RPMI7951 (cell line): ENCODE data around the gene PCDHB12. TPM values are rescaled to one million over a fixed set of nuclear protein-coding genes. Genes with fewer than 3 reads are reported as not detected.
"Not testable (repeated sequence)": the region's sequence is repeated elsewhere in the genome, so short reads cannot be mapped to it uniquely, and the experiment has no call there.

Source experiments
- DNase-seq: peaks from one replicate; pipeline ENCODE4 v3.0.0-alpha.2; 2012; ENCODE audit warnings: low read depth
- total RNA-seq: library from RNA; depleted of rRNA; stranded (reverse); fragments of >200 nt; shearing (Covaris generic); gene quantifications from 2 replicates; pipeline ENCODE4 v1.2.3, GENCODE V29; 2014; rRNA removed

The PCDHB12 gene
- 0.36 and 0.88 TPM in 2 replicates for total RNA-seq

DNA sequence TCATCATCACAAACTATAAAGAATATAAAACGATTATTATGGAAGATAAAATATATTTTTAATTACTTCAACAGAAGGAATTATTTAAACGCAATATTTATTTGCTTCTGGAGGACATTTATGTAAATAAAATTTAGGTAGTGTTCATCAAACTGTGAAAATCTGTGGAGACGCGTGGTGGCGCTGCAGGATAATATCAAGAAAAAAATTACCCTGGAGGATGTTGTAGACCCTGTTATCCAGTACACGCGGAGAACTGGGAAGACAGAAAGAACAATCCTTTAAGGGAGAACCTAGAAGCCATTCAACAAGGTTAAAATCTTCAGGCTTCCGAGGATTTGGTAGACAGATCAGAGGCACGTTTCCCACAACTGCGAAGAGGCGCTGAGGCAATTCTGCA is at the start of gene PCDHB12:
TSS of gene PCDHB12 (plus strand) at position 242 of the 400 bp plus-strand sequence. CDS start 189 bp downstream, outside the sequence.
- DNase-seq: peak; percentile 56

DNA sequence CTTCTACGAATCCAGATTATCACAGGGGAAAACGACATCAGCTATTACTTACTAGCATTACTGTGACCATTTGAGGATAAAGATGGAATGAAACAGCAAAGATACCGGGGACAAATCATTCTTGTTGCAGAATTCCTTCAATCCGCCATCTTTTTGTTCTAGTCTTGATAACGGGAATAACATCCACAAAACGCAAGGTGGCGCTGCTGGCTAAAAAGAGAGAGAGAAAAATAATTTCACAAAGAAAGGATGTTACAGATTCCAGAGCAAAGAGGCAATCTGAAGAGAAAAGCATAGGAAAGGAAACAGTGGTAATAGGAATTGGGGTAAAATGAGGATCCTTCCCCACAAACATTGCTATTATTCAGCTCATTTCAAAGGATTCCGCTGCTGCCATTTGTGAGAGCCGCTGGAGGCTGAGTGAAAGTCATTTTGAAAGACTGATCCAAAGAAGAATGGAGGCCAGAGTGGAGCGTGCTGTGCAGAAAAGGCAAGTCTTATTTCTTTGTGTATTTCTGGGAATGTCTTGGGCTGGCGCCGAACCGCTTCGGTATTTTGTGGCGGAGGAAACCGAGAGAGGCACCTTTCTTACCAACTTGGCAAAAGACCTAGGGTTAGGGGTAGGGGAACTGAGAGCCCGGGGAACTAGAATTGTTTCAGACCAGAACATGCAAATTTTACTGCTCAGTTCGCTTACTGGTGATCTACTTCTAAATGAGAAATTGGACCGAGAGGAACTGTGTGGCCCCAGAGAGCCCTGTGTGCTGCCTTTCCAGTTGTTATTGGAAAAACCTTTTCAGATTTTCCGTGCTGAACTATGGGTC is 35.9 kb upstream of the PCDHB12 start, which contains the start of gene PCDHB7:
TSS of gene PCDHB7 (plus strand) at position 264 of the 824 bp plus-strand sequence. CDS start at position 456, 192 bp downstream.
- peak; percentile 48 for DNase-seq

GRCh38 chr5:141174291-141175104 is 34.0 kb upstream of the PCDHB12 start:
- not testable (repeated sequence) for DNase-seq

DNA sequence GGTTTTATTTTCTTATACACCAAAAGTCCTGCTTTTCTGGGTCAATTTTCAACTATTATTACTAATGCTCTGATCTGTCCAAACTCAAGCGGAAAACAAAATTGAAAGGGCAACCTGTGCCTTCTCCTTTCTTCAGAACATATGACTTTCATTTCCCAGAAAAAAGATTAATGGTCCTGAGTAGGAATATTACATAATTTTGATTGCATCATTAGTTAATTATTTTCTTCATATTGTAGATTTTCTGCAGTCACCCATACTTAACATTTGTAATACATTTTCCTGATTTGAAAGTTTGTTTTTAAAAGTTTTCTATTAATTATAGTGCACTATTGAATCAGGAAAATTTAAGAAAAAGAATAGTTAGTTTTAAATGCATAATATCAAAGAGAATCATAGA is 32.6 kb upstream of the PCDHB12 start:
- DNase-seq: no peak

- DNase-seq: peak; percentile 49
Measured at GRCh38 chr5:141177577-141178191, 30.8 kb upstream of the PCDHB12 start, which contains the start of gene PCDHB8. PCDHB8 (plus strand) TSS chr5:141177790; CDS start chr5:141178035, 245 bp downstream.

DNA sequence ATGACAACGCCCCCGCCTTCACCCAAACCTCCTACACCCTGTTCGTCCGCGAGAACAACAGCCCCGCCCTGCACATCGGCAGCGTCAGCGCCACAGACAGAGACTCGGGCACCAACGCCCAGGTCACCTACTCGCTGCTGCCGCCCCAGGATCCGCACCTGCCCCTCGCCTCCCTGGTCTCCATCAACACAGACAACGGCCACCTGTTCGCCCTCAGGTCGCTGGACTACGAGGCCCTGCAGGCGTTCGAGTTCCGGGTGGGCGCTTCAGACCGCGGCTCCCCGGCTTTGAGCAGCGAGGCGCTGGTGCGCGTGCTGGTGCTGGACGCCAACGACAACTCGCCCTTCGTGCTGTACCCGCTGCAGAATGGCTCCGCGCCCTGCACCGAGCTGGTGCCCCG is 29.1 kb upstream of the PCDHB12 start:
- DNase-seq: not testable (repeated sequence)

GRCh38 chr5:141179876-141180275 is 28.6 kb upstream of the PCDHB12 start:
- not testable (repeated sequence) for DNase-seq

- DNase-seq: no peak
Measured at GRCh38 chr5:141180313-141180712, 28.2 kb upstream of the PCDHB12 start.

- DNase-seq: peak; percentile 68
Measured at GRCh38 chr5:141182248-141182647, 26.3 kb upstream of the PCDHB12 start, which contains the start of gene PCDHB16. PCDHB16 (plus strand) TSS chr5:141182387; CDS start chr5:141182560, 173 bp downstream.

DNA sequence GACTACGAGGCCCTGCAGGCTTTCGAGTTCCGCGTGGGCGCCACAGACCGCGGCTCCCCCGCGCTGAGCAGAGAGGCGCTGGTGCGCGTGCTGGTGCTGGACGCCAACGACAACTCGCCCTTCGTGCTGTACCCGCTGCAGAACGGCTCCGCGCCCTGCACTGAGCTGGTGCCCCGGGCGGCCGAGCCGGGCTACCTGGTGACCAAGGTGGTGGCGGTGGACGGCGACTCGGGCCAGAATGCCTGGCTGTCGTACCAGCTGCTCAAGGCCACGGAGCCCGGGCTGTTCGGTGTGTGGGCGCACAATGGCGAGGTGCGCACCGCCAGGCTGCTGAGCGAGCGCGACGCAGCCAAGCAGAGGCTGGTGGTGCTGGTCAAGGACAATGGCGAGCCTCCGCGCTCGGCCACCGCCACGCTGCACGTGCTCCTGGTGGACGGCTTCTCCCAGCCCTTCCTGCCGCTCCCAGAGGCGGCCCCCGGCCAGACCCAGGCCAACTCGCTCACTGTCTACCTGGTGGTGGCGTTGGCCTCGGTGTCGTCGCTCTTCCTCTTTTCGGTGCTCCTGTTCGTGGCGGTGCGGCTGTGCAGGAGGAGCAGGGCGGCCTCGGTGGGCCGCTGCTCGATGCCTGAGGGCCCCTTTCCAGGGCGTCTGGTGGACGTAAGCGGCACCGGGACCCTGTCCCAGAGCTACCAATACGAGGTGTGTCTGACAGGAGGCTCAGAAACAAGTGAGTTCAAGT is 24.2 kb upstream of the PCDHB12 start:
- DNase-seq: not testable (repeated sequence)

DNA sequence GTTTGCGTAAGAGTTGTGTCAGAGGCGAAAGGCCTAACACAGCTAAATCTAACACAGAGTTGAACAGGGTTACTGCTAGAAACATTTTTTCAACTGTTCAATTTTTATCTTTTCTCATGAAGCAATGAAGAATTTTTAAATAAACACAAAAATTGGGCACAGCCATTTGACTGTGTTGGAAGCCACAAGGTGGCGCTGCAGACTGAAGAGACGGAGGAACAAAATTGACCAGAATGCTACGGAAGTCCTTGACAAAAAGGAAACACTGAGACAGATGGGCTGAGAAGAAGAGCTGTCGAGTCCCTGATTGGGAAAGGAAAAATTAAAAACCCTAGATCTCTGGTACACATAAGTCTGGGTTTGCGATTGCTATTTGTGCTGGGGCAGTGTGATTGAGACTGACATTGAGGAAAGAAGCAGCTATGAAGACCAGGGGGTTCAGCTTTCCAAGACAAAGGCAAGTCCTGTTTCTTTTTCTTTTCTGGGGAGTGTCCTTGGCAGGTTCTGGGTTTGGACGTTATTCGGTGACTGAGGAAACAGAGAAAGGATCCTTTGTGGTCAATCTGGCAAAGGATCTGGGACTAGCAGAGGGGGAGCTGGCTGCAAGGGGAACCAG is 21.5 kb upstream of the PCDHB12 start, which contains the start of gene PCDHB9:
TSS of gene PCDHB9 (plus strand) at position 265 of the 616 bp plus-strand sequence. CDS start at position 423, 158 bp downstream.
- DNase-seq: peak; percentile 37

DNA sequence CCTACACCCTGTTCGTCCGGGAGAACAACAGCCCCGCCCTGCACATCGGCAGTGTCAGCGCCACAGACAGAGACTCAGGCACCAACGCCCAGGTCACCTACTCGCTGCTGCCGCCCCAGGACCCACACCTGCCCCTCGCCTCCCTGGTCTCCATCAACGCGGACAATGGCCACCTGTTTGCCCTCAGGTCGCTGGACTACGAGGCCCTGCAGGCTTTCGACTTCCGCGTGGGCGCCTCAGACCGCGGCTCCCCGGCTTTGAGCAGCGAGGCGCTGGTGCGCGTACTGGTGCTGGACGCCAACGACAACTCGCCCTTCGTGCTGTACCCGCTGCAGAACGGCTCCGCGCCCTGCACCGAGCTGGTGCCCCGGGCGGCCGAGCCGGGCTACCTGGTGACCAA is 19.8 kb upstream of the PCDHB12 start:
- DNase-seq: not testable (repeated sequence)

DNA sequence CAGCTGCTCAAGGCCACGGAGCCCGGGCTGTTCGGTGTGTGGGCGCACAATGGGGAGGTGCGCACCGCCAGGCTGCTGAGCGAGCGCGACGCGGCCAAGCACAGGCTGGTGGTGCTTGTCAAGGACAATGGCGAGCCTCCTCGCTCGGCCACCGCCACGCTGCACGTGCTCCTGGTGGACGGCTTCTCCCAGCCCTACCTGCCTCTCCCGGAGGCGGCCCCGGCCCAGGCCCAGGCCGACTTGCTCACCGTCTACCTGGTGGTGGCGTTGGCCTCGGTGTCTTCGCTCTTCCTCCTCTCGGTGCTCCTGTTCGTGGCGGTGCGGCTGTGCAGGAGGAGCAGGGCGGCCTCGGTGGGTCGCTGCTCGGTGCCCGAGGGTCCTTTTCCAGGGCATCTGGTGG is 19.4 kb upstream of the PCDHB12 start:
- not testable (repeated sequence) for DNase-seq

DNA sequence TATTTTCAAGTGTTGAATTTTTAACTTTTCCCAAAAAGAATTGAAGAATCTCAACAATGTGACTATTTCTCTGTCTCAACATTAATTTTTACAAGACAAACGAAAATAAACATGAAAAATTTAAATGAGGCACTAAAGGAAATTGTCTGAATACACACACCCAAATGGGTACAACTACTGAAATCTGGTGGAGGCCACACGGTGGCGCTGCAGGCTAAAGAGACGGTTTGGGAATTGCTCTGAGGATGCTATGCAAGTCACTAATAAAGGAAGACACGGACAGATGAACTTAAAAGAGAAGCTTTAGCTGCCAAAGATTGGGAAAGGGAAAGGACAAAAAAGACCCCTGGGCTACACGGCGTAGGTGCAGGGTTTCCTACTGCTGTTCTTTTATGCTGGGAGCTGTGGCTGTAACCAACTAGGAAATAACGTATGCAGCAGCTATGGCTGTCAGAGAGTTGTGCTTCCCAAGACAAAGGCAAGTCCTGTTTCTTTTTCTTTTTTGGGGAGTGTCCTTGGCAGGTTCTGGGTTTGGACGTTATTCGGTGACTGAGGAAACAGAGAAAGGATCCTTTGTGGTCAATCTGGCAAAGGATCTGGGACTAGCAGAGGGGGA is 16.3 kb upstream of the PCDHB12 start, which contains the start of gene PCDHB10:
TSS of gene PCDHB10 (plus strand) at position 244 of the 616 bp plus-strand sequence. CDS start at position 444, 200 bp downstream.
- peak; percentile 44 for DNase-seq

GRCh38 chr5:141194332-141194731 is 14.2 kb upstream of the PCDHB12 start:
- DNase-seq: not testable (repeated sequence)

- no peak for DNase-seq
Measured at GRCh38 chr5:141196363-141196762, 12.2 kb upstream of the PCDHB12 start.

- no peak for DNase-seq
Measured at GRCh38 chr5:141199359-141200235, 8.9 kb upstream of the PCDHB12 start, which contains the start of gene PCDHB11. PCDHB11 (plus strand) TSS chr5:141199627; CDS start chr5:141199775, 148 bp downstream.

GRCh38 chr5:141201126-141201525 is 7.4 kb upstream of the PCDHB12 start:
- DNase-seq: not testable (repeated sequence)
